GM20000 (cell line): ENCODE measurements around the gene FASTKD3.
"Not testable (repeated sequence)": the region's sequence is repeated elsewhere in the genome, so short reads cannot be mapped to it uniquely, and the experiment has no call there.

ENCODE experiments used
- DNase-seq: peaks from one replicate; pipeline ENCODE4 v3.0.0; 2012; ENCODE audit warnings: low spot score
- TF ChIP-seq, protein P1 (sequence below): IDR thresholded peaks from 2 replicates; pipeline ENCODE4 v1.5.1; 2012; ENCODE audit warnings: mild to moderate bottlenecking, control low read depth; ENCODE audit errors: extremely low read depth, missing control alignments

The FASTKD3 gene, protein sequence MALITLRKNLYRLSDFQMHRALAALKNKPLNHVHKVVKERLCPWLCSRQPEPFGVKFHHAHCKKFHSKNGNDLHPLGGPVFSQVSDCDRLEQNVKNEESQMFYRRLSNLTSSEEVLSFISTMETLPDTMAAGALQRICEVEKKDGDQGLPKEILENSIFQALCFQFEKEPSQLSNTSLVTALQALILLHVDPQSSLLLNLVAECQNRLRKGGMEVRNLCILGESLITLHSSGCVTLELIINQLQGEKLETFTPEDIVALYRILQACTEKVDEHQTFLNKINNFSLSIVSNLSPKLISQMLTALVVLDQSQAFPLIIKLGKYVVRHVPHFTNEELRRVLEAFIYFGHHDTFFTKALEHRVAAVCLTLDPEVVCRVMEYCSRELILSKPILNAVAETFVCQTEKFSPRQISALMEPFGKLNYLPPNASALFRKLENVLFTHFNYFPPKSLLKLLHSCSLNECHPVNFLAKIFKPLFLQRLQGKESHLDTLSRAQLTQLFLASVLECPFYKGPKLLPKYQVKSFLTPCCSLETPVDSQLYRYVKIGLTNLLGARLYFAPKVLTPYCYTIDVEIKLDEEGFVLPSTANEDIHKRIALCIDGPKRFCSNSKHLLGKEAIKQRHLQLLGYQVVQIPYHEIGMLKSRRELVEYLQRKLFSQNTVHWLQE

GRCh38 chr5:7868773-7869473 lies at the start of gene FASTKD3, which contains the start of gene MTRR:
Gene FASTKD3 (minus strand): TSS chr5:7869031. CDS start chr5:7868083, 948 bp downstream.
Gene MTRR (plus strand): TSS chr5:7869148. CDS start chr5:7870795, 1,647 bp downstream.
- DNase-seq = peak; percentile 95
- TF ChIP-seq, protein P1, sequence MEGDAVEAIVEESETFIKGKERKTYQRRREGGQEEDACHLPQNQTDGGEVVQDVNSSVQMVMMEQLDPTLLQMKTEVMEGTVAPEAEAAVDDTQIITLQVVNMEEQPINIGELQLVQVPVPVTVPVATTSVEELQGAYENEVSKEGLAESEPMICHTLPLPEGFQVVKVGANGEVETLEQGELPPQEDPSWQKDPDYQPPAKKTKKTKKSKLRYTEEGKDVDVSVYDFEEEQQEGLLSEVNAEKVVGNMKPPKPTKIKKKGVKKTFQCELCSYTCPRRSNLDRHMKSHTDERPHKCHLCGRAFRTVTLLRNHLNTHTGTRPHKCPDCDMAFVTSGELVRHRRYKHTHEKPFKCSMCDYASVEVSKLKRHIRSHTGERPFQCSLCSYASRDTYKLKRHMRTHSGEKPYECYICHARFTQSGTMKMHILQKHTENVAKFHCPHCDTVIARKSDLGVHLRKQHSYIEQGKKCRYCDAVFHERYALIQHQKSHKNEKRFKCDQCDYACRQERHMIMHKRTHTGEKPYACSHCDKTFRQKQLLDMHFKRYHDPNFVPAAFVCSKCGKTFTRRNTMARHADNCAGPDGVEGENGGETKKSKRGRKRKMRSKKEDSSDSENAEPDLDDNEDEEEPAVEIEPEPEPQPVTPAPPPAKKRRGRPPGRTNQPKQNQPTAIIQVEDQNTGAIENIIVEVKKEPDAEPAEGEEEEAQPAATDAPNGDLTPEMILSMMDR = no peak

GRCh38 chr5:7917130-7918123 lies 48.6 kb upstream of the FASTKD3 start:
- no peak for DNase-seq
- TF ChIP-seq, protein P1 = no peak

- TF ChIP-seq, protein P1 = no peak
- DNase-seq = no peak
Measured at GRCh38 chr5:7916171-7916804, 47.5 kb upstream of the FASTKD3 start.

GRCh38 chr5:7911429-7911771 lies 42.6 kb upstream of the FASTKD3 start:
- not testable (repeated sequence) for DNase-seq

DNA sequence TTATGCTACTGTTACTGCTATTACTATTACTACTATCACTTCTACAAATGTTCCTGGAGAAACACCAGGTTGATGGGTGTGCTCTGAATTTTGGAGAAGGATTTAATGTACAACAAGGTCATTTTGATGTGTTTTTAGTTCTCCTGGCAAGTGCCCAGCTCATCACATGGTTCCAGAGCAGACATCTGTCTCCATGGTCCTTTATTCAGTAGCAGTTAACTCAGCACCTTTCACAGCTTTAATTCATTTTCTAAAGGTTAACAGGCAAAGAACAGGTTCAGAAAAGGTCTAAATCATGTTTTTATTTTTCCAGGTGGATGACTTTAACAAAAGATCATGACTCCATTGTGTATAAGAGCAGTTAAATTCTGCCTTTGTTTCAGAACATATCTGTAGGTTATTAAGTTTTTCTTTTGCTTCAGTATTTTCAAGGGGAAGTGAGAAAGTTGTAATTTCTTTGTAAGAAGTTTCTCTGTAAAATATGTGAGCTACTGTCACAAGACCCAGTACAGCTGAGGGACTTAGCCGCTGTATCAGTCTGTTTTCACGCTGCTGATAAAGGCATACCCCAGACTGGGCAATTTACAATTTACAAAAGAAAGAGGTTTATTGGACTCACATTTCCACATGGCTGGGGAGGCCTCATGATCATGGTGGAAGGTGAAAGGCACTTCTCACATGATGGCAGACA lies 42.1 kb upstream of the FASTKD3 start:
- DNase-seq = no peak
- TF ChIP-seq, protein P1 = no peak

GRCh38 chr5:7908317-7908716 lies 39.5 kb upstream of the FASTKD3 start:
- no peak for DNase-seq
- TF ChIP-seq, protein P1 = no peak
